GM18907 (cell line): ENCODE data around the gene COA1.
A peak's percentile ranks its signal among the peaks of the same experiment; 100 is the strongest.
"Not testable (repeated sequence)": the region's sequence is repeated elsewhere in the genome, so short reads cannot be mapped to it uniquely, and the experiment has no call there.

ENCODE experiments used
- ATAC-seq: cut with Tn5 transposase; IDR thresholded peaks from one replicate; pipeline ENCODE4 v1.9.1; 2021; ENCODE audit warnings: mild to moderate bottlenecking, moderate library complexity; ENCODE audit not compliant: unreplicated experiment

Gene COA1

DNA sequence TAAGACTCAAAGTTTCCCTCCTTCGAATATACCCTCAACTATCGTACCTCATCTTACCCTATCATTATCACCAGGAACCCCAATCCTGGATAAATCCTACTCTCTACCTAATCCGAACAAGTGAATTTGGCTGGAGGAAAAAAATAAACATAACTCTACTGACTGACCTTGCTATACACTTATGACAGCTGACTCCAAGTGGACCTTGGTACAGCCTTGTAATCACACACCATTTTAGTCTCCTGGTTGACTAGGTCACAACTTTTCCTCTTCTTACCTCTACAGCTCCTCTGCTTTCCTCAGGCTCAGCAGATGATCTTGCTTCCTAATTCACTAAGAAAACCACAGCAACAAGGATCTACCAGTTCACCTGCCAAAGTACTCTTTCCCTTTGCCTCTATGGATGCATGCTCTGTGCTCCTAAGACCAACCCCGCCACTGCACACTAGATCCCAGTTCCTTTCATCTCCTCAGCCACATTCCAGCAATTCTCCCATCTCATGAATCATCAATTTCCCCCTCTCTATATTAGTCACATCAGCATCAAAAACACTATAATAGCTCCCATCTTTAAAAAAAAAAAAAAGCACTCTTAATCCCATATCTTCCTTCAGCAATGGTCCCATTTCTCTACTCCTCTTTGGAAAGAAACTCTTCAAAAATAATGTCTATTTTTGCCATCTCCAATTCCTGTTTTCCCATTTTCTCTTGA lies 35.5 kb downstream of the COA1 start:
- no peak for ATAC-seq

DNA sequence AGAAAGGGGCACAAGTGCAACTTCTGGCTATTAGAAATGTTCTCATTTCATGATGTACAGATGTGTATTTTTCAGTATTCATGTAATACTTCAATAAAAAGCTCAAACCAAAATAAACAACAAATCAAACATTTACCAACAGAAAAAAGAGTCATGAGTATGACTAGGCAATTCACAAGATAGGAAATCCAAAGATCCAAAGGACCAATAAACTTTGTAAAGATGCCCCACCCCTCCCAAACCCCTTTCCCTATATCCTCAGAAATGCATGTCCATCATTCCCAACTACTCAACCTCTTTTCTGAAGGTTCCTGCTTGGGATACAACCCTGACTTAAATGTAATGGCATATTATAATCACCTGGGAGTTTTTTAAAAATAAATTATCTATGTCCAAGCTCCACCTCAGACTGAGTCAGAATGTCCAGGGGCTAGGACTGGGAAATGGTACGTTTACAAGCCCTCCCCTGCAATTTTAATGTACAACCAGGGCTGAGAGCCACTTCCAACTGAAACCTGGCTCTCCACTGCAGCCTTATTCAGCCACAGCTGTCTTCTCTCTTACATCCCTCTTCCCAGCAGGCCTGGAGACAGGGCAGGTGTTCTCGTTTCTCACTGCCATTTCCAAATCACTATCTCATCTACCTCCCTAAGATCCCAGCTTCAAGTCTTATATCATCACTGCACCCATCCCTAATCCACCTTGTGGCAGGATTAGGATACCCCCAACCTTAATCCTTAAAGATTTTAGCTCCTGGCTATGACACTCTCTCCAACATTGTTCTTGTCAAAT lies 36.5 kb downstream of the COA1 start:
- ATAC-seq = no peak

DNA sequence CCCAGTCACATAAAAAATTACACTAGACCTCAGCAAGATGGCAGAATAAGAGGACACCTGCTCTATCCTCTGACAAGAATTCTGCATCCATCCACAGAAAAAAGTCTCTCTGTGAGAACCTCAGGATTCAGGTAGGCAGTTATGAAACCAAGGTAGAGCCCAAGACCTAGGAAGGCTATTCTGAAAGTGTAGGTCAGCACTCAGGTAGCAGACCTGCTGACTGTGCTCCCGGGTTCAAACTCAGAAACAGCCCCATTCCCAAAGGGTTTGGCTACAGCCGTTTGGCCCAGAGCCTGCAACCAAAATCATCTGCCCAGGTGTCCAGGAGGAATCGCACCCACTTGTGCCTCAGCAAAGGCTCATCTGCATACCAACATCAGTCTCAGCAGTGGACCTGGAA lies 37.7 kb downstream of the COA1 start:
- no peak for ATAC-seq

DNA sequence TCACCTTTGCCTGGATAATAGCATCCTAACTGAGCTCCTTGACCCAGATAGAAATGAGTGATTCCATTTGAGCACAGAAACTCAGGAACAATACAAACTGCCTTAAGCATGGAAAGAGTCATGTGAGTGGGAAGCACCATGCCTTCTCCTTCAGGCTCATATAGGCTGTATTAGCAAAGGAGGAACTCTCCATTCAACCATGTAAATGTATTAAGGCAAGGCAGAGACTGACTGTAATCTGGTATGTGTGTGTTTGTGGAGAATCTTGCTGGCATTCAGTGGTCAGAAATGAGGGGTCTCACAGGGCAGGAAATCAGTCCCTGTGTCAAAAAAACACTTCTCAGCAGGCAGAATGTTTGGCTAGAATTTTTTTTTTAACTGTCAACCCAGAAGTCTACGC lies 40.2 kb downstream of the COA1 start:
- ATAC-seq = no peak

DNA sequence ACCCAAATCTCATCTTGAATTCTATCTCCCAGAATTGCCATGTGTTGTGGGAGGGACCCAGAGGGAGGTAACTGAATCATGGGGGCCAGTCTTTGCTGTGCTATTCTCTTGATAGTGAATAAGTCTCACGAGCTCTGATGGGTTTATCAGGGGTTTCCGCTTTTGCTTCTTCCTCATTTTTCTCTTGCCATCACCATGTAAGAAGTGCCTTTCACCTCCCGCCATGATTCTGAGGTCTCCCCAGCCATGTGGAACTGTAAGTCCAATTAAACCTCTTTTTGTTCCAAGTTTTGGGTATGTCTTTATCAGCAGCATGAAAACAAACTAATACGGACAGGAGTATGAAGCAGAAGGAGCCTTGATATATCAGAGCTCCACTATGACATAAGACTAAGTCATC lies 41.5 kb downstream of the COA1 start:
- not testable (repeated sequence) for ATAC-seq

DNA sequence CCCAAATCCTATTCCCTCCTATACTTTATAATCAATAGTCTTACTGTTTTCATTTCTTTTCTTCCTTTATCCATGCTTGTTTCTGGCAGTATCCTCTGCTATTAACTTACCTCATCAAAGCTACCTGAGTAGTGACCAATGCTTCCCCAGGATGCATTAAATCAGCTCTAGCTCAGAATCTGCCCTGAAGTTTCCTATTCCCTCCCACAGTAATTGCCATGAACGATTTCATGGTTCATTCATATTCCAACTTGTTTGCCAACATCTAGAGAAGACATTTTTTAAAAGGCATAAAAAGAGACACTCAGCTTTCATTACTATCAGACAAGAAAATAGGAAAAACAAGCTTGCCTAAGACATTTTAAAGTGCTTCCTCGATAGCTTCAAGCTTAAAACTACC lies 42.3 kb downstream of the COA1 start:
- no peak for ATAC-seq

DNA sequence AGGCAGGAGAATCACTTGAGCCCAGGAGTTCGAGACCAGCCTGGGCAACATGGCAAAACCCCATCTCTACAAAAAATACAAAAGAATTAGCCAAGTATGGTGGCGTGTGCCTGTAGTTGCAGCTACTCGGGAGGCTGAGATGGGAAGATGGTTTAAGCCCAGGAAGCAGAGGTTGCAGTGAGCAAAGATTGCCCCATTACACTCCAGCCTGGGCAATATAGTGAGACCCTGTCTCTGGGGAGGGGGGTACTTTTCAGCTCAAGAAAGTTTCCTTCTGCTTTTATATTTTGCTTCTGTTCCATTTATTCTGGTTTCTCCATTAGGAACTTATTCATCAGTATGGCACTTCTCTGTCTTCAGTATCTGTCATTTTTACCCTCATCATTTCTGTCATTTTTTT lies 48.6 kb downstream of the COA1 start:
- ATAC-seq = no peak

DNA sequence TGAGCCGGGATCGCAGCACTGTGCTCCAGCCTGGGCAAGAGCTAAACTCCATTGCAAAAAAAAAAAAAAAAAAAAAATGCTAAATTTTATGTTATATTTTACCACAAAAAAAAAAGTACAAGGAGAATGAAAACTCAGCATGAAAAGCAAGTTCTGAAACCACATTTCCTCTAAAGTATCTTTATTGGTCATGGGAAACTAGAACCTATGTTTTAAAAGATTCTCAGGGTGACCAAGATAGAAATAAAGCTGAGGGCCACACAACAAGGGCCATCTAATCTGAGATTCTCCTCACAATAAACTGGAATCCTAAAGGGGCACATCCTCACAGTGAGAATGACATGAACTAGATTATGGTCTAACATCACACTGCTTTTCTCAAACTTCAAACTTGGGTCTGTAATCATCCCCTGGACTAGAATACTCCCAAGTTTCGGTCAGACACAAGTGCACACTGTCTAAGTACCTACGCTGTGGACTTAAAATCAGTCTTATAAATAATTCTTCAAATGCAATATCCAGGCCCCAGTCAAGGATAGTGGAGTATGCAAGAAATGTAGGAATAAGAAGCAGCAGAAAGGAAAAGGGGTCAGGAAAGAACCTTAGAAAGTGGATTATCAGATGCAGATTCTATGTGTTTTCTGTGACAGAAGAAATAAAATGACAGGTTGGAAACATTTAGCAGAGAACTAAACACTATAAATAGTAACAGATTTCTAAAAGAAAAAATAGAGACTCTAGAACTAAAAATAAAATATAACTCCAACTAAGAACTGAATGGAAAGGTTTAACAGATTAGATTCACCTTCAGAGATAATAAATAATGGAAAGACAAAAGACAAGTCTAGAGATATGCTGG lies 49.9 kb downstream of the COA1 start:
- no peak for ATAC-seq

DNA sequence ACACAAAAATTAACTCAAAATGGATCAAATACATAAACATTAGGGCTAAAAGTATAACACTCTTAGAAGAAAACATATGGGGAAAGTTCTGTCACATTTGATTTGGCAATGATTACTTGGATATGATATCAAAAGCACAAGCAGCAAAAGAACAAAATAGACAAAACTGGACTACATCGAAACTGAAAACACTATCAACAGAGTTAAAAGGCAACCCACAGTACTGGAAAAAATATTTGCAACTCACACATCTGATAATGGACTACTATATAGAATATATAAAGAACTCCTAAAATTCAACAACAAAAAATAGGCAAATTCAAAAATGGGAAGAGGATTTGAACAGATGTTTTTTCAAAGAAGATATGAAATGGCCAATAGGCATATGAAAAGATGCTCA lies 51.0 kb downstream of the COA1 start:
- ATAC-seq = no peak

DNA sequence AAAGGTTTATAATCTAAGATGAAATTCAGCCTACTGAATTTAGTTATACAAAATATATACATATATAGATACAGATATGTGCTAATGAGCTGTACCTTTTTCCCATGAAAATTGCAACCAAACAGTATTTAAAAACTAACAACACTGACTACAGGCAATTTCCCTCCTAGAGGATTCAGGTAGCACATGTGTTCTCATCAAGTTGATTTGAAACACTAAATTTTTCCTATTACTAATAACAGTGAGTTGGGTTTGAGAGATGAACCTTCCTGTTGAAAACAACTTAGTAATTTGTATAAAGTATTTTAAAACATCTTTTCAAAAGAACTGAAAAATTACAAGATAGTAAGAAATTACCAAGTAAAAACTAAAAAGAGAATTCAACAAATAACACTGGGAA lies 51.5 kb downstream of the COA1 start:
- ATAC-seq = no peak

DNA sequence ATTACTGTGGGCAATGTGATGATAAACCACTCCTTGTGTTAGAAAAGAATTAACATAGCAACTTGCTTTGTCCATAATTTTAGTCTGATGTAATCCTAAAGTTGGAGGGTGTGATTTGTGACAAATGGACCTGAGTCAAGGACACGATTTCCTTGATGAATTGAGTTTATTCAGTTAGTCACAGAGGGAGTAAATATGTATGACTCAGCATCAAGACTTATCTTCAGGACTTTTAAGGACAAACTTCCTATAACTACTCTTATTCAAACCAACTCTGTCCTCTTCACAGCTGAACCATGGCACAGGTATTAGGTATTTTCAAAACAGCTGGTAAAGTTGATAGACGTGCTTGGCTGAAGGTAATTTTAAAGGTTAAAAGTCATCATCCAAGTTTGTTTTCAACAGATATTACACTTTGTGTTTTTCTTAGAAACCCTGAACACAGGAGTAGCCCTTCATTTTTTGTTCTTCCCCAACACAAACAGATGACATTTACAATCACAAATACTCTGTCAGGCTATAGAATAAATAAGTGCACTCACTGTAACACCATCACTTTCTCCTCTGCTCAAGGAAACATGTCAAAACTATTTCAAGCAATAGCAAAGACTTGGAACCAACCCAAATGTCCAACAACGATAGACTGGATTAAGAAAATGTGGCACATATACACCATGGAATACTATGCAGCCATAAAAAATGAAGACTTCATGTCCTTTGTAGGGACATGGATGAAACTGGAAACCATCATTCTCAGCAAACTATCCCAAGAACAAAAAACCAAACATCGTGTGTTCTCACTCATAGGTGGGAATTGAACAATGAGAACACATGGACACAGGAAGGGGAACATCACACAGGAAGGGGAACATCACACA lies 54.5 kb downstream of the COA1 start:
- no peak for ATAC-seq

DNA sequence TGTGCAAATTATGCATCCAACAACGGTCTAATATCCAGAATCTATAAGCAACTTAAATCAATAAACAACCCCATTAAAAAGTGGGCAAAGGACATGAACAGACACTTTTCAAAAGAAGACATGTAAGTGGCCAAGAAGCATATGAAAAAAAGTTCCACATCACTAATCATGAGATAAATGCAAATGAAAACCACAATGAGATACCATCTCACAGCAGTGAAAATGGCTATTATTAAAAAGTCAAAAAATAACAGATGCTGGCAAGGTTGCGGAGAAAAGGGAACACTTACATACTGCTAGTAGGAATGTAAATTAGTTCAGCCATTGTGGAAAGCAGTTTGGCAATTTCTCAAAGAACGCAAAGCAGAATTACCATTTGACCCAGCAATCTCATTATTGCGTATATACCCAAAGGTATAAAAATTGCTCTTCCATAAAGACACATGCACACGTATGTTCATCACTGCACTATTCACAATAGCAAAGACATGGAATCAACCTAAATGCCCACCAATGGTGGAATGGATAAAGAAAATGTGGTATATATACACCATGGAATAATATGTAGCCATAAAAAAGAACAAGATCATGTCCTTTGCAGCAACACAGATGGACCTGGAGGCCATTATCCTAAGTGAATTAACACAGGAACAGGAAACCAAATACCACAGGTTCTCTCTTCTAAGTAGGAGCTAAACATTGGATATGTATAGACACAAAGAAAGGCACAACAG lies 55.9 kb downstream of the COA1 start:
- ATAC-seq = not testable (repeated sequence)

DNA sequence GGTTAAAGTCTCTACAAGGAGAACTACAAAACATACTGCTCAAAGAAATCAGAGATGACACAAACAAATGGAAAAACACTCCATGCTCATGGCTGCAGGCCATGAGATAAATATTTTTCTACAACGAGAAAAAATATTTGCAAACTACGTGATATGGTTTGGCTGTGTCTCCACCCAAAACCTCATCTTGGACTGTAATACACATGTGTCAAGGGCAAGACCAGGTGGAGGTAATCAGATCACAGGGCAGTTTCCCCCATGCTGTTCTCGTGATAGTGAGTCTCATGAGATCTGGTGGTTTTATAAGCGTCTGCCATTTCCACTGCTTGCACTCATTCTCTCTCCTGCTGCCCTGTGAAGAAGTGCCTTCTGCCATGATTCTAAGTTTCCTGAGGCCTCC lies 57.8 kb downstream of the COA1 start:
- ATAC-seq = no peak

DNA sequence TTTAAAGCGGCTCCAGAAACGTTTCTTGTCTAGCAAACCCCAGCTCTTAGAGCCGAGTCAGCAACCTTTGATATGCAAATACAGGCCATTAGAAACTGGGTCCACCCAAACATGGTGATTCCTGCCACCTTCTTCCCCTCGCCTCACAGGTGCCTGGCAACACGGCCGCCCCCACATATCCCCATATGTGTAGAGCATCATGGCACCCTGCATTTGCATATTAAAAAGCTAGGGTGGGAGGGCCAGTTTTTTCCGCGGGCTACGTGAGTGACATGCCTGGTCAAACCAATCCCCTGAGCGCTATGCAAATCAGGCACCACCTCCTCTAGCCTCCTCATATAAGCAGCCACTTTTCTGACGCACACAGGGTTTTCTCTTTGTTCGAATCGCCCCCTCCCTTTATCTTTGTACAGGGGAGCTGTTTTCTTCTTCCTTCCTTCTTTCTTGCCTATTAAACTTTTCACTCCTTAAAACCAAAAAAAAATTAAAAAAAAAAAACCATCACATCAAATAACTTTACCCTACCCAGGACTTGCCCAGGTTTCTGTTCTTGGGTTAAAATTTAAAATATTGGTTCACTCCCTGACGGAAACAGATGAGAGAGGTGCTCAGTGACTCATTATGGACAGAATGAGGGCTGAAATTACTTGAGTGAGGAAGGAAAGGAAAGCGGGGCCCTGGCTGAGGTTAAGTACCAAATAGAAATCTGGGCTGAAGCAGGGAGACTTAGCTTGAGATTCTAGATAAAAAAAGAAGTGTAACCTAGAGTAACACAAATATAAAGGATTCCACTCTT lies 59.8 kb downstream of the COA1 start:
- ATAC-seq = peak; percentile 80

DNA sequence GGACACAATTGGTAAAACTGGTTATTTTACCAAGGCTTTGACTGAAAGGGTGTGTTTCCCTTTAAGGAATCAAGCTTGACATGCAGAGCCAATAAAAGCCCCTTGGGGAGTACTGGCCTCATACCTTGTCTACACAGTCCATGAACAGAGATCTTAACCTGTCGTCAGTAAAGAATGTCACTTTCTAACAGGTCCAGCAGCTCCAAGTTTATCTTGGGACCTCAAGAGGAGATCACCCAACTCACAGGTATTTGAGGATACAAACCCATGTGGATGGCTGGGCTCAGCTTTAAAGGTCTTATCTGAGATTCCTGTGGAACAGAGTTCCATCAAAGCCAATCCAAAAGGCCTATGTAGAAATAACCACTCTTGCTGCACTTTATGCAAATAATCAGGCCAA lies 61.3 kb downstream of the COA1 start:
- ATAC-seq = no peak

DNA sequence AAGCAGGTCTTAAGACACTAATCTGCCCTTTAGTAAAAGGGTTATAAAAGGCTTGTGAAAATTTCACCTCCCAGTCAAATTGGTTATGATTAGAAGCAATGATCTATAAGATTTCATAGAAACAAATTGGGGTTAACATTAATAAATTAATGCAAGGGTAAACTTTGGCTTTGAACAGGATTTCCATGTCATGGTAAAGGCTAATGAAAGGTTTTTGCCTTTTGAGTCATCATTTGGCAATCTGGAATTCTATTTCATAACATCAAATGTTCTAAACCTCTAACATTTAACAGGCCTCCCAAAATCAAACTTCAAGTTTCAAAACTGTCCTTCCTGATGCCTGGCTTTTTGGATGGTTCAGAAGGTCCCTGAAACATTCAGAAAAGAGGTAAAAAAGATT lies 62.4 kb downstream of the COA1 start:
- no peak for ATAC-seq

DNA sequence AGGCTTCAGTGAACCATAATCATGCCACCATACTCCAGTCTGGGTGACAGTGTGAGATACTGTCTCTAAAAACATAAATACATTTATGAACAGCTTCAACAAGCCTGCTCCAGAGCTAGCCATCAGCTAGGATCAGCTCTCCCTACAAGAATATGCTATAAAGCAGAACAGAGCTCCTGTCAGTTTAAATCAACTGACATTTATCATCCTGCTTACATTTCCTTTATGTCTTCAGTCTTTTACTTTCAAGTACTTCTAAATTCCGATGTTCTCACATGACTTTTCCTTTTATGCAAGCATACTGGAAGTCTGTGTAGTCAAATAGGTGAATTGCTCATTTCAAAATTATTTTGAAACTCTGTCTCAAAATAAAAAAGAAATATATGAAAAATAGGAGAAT lies 64.6 kb downstream of the COA1 start:
- ATAC-seq = no peak

DNA sequence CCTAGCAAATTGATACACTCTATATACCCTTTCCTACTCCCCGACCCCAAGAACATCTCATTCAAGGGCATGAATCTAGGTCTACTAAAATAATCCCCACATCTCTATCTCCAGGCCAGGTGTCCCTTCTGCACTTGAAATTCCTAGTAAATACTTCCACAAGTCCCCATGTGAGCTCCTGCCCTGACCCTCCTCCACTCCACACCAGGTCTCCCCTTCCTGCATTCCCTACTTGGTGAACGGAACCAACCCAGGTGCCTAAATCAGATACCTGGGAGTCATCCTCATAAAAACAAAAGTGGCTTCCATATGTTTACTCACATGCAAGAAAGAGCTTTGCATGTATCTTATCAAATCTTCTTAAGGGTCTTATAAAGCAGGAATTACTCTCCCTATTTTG lies 69.2 kb downstream of the COA1 start:
- no peak for ATAC-seq

DNA sequence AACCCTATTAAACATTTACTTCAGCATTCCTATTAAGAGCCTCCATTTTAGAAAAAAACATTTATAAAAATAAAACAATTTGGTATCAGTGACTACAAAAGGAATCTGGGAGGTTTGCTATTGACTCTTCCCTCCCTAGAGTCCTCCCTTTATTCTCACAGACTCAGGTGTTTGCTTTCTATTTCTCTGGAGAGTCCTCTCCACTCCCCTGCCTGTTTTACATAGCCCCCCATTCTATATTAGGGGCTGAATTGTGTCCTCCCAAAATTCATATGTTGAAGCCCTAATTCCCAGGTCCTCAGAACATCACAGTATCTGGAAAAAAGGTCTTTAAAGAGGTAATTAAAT lies 69.8 kb downstream of the COA1 start:
- no peak for ATAC-seq
